Retina (tissue), 1 donor: Measurements from ENCODE around the gene NSUN7.
A peak's percentile ranks its signal among the peaks of the same experiment; 100 is the strongest.

ENCODE experiments used
- DNase-seq: peaks from one replicate; pipeline ENCODE4 v3.0.0-alpha.2; 2016

The NSUN7 gene

GRCh38 chr4:40850496-40850895 is 100.7 kb downstream of the NSUN7 start:
- no peak for DNase-seq

- no peak for DNase-seq
Measured at GRCh38 chr4:40856277-40856839, 106.6 kb downstream of the NSUN7 start.

- peak; percentile 93 for DNase-seq
Measured at GRCh38 chr4:40856840-40857362, 107.1 kb downstream of the NSUN7 start.

- no peak for DNase-seq
Measured at GRCh38 chr4:40857956-40858355, 108.2 kb downstream of the NSUN7 start.

- DNase-seq: no peak
Measured at GRCh38 chr4:40858962-40859361, 109.2 kb downstream of the NSUN7 start.
